SK-N-SH (cell line): ENCODE measurements around the gene SLC26A8. TPM values are rescaled to one million over a fixed set of nuclear protein-coding genes. Genes with fewer than 3 reads are reported as not detected.

Experiments used
- CTCF ChIA-PET: fragments of 300-600, 350-600 bp; formaldehyde crosslinking; extraction: SDS; loops from one replicate; lab custom pipeline; 2021; lab: Yijun Ruan, JAX
- POLR2A ChIA-PET: fragments of 350-600 bp; sonication (Branson Sonifier 250); formaldehyde crosslinking; extraction: SDS; loops from one replicate; lab custom pipeline; 2020; ENCODE audit warnings: antibody characterized with exemption, inconsistent platforms; lab: Yijun Ruan, JAX
- DNase-seq: peaks from one replicate; pipeline ENCODE4 v3.0.0; 2012
- H2AFZ ChIP-seq: fragments of 200-600 bp; sonication (generic); 2 replicates; pipeline ENCODE4 v1.8.1; 2016; ENCODE audit warnings: antibody characterized with exemption, mild to moderate bottlenecking, low read depth
- H3F3A ChIP-seq: fragments of 200-600 bp; sonication (generic); replicated peaks from 2 replicates; pipeline ENCODE3; 2016; ENCODE audit warnings: antibody characterized with exemption, mild to moderate bottlenecking; ENCODE audit not compliant: insufficient read depth
- H3K27ac ChIP-seq, 2 experiments: fragments of 200-500 bp in 1 of 2; fragments of 200-600 bp in 1 of 2; sonication (Bioruptor generic) in 1 of 2; sonication (generic), shearing (Covaris generic) in 1 of 2; 2 replicates each; pipeline versions ENCODE4 v1.5.1 to v1.6.1; 2014 to 2016; ENCODE audit warnings: low read depth in 2 of 2, inconsistent platforms in 1 of 2, low read length in 1 of 2, mild to moderate bottlenecking in 1 of 2, mixed read lengths in 1 of 2
- H3K27me3 ChIP-seq: fragments of 200-600 bp; sonication (generic), shearing (Covaris generic); 2 replicates; pipeline ENCODE4 v1.6.1; 2016; ENCODE audit warnings: mixed run types; ENCODE audit not compliant: insufficient read depth
- H3K36me3 ChIP-seq, 2 experiments: fragments of 200-500 bp in 1 of 2; fragments of 200-600 bp in 1 of 2; sonication (Bioruptor generic) in 1 of 2; sonication (generic) in 1 of 2; replicated peaks in 1 of 2; 2 replicates each; pipeline versions ENCODE3 to v1.5.1; 2014 to 2016; ENCODE audit warnings: low read length in 1 of 2, mild to moderate bottlenecking in 1 of 2; ENCODE audit not compliant: insufficient read depth in 2 of 2, control insufficient read depth in 1 of 2
- H3K4me1 ChIP-seq, 2 experiments: fragments of 200-500 bp in 1 of 2; fragments of 200-600 bp in 1 of 2; sonication (Bioruptor generic) in 1 of 2; sonication (generic), shearing (Covaris generic) in 1 of 2; 2 replicates each; pipeline versions ENCODE4 v1.5.1 to v1.6.1; 2014 to 2016; ENCODE audit warnings: low read depth in 1 of 2, low read length in 1 of 2, mixed run types in 1 of 2; ENCODE audit not compliant: insufficient read depth in 2 of 2, control insufficient read depth in 1 of 2
- H3K4me2 ChIP-seq: fragments of 200-600 bp; sonication (generic), shearing (Covaris generic); 2 replicates; pipeline ENCODE4 v1.6.1; 2017; ENCODE audit warnings: mixed run types
- H3K4me3 ChIP-seq, 2 experiments: fragments of 200-500 bp in 1 of 2; fragments of 200-600 bp in 1 of 2; sonication (Bioruptor generic) in 1 of 2; sonication (generic), shearing (Covaris generic) in 1 of 2; 2 replicates each; pipeline versions ENCODE4 v1.5.1 to v1.8.1; 2014 to 2016; ENCODE audit warnings: low read depth in 2 of 2, inconsistent platforms in 1 of 2, low read length in 1 of 2, mild to moderate bottlenecking in 1 of 2, mixed read lengths in 1 of 2, moderate library complexity in 1 of 2
- H3K79me2 ChIP-seq: fragments of 200-600 bp; sonication (generic); 2 replicates; pipeline ENCODE4 v1.8.1; 2017; ENCODE audit warnings: mild to moderate bottlenecking; ENCODE audit not compliant: insufficient read depth
- H3K9ac ChIP-seq: fragments of 200-600 bp; sonication (generic); 2 replicates; pipeline ENCODE4 v1.6.1; 2017; ENCODE audit warnings: mixed run types
- H3K9me2 ChIP-seq: fragments of 200-600 bp; sonication (generic); 2 replicates; pipeline ENCODE4 v1.6.1; 2017; ENCODE audit warnings: mixed run types
- H3K9me3 ChIP-seq: fragments of 200-600 bp; sonication (generic); 2 replicates; pipeline ENCODE4 v1.6.1; 2017; ENCODE audit warnings: mixed run types, mild to moderate bottlenecking, moderate library complexity
- H4K20me1 ChIP-seq: fragments of 200-600 bp; sonication (generic); 2 replicates; pipeline ENCODE4 v1.6.1; 2017; ENCODE audit warnings: mild to moderate bottlenecking, mixed run types; ENCODE audit not compliant: insufficient read depth
- CHD2 ChIP-seq: fragments of 150-350 bp; IDR thresholded peaks from 2 replicates; pipeline ENCODE4 v1.6.1; 2018; ENCODE audit warnings: low read length; ENCODE audit not compliant: partially characterized antibody
- CTCF ChIP-seq: fragments of 200-600 bp; sonication (generic); IDR thresholded peaks from 2 replicates; pipeline ENCODE4 v1.6.1; 2017; ENCODE audit warnings: antibody characterized with exemption, mild to moderate bottlenecking, moderate library complexity
- ELF1 ChIP-seq: IDR thresholded peaks from 2 replicates; pipeline ENCODE4 v1.4.0; 2012
- EP300 ChIP-seq, 2 experiments: IDR thresholded peaks; 2 replicates each; pipeline versions ENCODE4 v1.4.0 to v1.6.1; 2012; ENCODE audit warnings: borderline replicate concordance in 1 of 2, low read depth in 1 of 2, low read length in 1 of 2
- EZH2phosphoT487 ChIP-seq: fragments of 200-600 bp; sonication (generic); IDR thresholded peaks from 2 replicates; pipeline ENCODE4 v1.6.1; 2017; ENCODE audit warnings: low read depth, mixed run types, mild to moderate bottlenecking, antibody characterized with exemption, moderate library complexity, borderline replicate concordance
- FOSL2 ChIP-seq: IDR thresholded peaks from 2 replicates; pipeline ENCODE4 v1.4.0; 2012; ENCODE audit warnings: low read depth, mild to moderate bottlenecking, moderate library complexity, borderline replicate concordance
- GABPA ChIP-seq: IDR thresholded peaks from 2 replicates; pipeline ENCODE4 v1.4.0; 2012; ENCODE audit warnings: low read depth, mild to moderate bottlenecking
- GATA2 ChIP-seq: sonication (generic); formaldehyde crosslinking; IDR thresholded peaks from 2 replicates; pipeline ENCODE4 v1.5.0; 2020; ENCODE audit warnings: mild to moderate bottlenecking, missing genetic modification reagents
- IRF3 ChIP-seq: fragments of 150-350 bp; IDR thresholded peaks from 2 replicates; pipeline ENCODE4 v1.6.1; 2016; ENCODE audit warnings: mild to moderate bottlenecking, low read depth, low read length
- JUND ChIP-seq: IDR thresholded peaks from 2 replicates; pipeline ENCODE4 v1.4.0; 2012
- MAX ChIP-seq: IDR thresholded peaks from 2 replicates; pipeline ENCODE4 v1.4.0; 2012; ENCODE audit warnings: low read depth
- NFIC ChIP-seq: IDR thresholded peaks from 2 replicates; pipeline ENCODE4 v1.4.0; 2012; ENCODE audit warnings: borderline replicate concordance
- NRF1 ChIP-seq: IDR thresholded peaks from 2 replicates; pipeline ENCODE4 v1.6.1; 2012; ENCODE audit warnings: low read depth, mild to moderate bottlenecking, low read length
- PBX3 ChIP-seq: IDR thresholded peaks from 2 replicates; pipeline ENCODE4; 2012
- POLR2AphosphoS5 ChIP-seq: IDR thresholded peaks from 2 replicates; pipeline ENCODE4 v1.6.1; 2012; ENCODE audit warnings: low read depth, low read length
- RCOR1 ChIP-seq: fragments of 150-350 bp; IDR thresholded peaks from 2 replicates; pipeline ENCODE4 v1.6.1; 2017; ENCODE audit warnings: antibody characterized with exemption, low read length
- RFX5 ChIP-seq: IDR thresholded peaks from 2 replicates; pipeline ENCODE4 v1.6.1; 2012; ENCODE audit warnings: mild to moderate bottlenecking, improper control_type of control experiment, low read length
- SMC3 ChIP-seq: IDR thresholded peaks from 2 replicates; pipeline ENCODE4 v1.6.1; 2012; ENCODE audit warnings: low read depth, low read length, improper control_type of control experiment
- TCF12 ChIP-seq: IDR thresholded peaks from 2 replicates; pipeline ENCODE4 v1.4.0; 2012
- WGBS: methylation state at CpG from one replicate; pipeline ENCODE4 v1.1.6; 2017; ENCODE audit warnings: low lambda C conversion rate; 5-methylcytosine and 5-hydroxymethylcytosine counted together
- polyA plus RNA-seq, 3 experiments: library from polyadenylated mRNA; depleted of rRNA; stranded (reverse); fragments of >200 nt; gene quantifications; 2 replicates each; pipeline ENCODE4 v1.2.3, GENCODE V29; 2012

Gene SLC26A8
- polyA plus RNA-seq, 1 of the 3 experiments (the other 2 are of a cell fraction): not detected

- Histone ChIP-seq H3K36me3 (no peaks in the 10 kb centered on the region), H2AFZ (no peak overlapping the region)
- TF ChIP-seq IRF3 (no peak), NRF1 (no peak), MAX (no peak), NFIC (no peak), GABPA (no peak), GATA2 (no peak), EP300 (IDR thresholded peaks at IDR 0.05; ENCODE audit: borderline replicate concordance in 1 of 2, low read depth in 1 of 2, low read length in 1 of 2) (no peak), POLR2AphosphoS5 (no peak), JUND (no peak), SMC3 (no peak), FOSL2 (no peak), TCF12 (no peak), RFX5 (no peak)
- TF ChIP-seq, all 33 proteins: peak for 0
- Histone ChIP-seq H3K4me1 (no peaks in the 10 kb centered on the region), H3K9ac (no peak overlapping the region), H3K27ac (no peak overlapping the region), H3K79me2 (no peaks in the 10 kb centered on the region), H3F3A (no peaks in the 10 kb centered on the region), H3K9me2 (no peaks in the 10 kb centered on the region), H4K20me1 (no peaks in the 10 kb centered on the region), H3K27me3 (no peaks in the 10 kb centered on the region), H3K4me3 (no peak overlapping the region), H3K9me3 (no peaks in the 10 kb centered on the region), H3K4me2 (no peak overlapping the region)
- POLR2A ChIA-PET: no interaction called here
- WGBS: 82% methylated on average over 4 of the region's 4 CpGs
- no peak for DNase-seq
- CTCF ChIA-PET: no interaction called here
Measured at GRCh38 chr6:35977308-35977707, 47.1 kb downstream of the SLC26A8 start.

GRCh38 chr6:35973670-35974222, 50.7 kb downstream of the SLC26A8 start:
- no peak overlapping the region for H3K27ac ChIP-seq
- H3K9ac ChIP-seq: no peak overlapping the region
- H3K4me1 ChIP-seq: no peaks in the 10 kb centered on the region
- H3K4me2 ChIP-seq: no peak overlapping the region
- no peaks in the 10 kb centered on the region for H4K20me1 ChIP-seq
- H3K36me3 ChIP-seq: no peaks in the 10 kb centered on the region
- no peak for DNase-seq
- no peaks in the 10 kb centered on the region for H3F3A ChIP-seq
- no peaks in the 10 kb centered on the region for H3K9me3 ChIP-seq
- TF ChIP-seq CHD2 (no peak), FOSL2 (no peak), ELF1 (no peak), RFX5 (no peak), CTCF (no peak), PBX3 (no peak), RCOR1 (no peak), EZH2phosphoT487 (no peak)
- no peaks in the 10 kb centered on the region for H3K27me3 ChIP-seq
- H3K4me3 ChIP-seq: no peak overlapping the region
- no peak overlapping the region for H2AFZ ChIP-seq
- H3K79me2 ChIP-seq: no peaks in the 10 kb centered on the region
- POLR2A ChIA-PET: no interaction called here
- 81% methylated on average over 9 of the region's 9 CpGs for WGBS
- no peaks in the 10 kb centered on the region for H3K9me2 ChIP-seq
- CTCF ChIA-PET: no interaction called here
